HL-60 (cell line): ENCODE results near the gene BACH1.
A peak's percentile ranks its signal among the peaks of the same experiment; 100 is the strongest.

Experiments used
- CTCF ChIP-seq: IDR thresholded peaks from one replicate; pipeline ENCODE4 v1.5.1; 2011; ENCODE audit warnings: low read length, control low read depth, inconsistent platforms; ENCODE audit not compliant: insufficient read depth
- GABPA ChIP-seq: IDR thresholded peaks from 2 replicates; pipeline ENCODE4 v1.6.1; 2012; ENCODE audit warnings: low read depth
- SPI1 ChIP-seq: IDR thresholded peaks from 2 replicates; pipeline ENCODE4 v1.6.1; 2012; ENCODE audit warnings: low read depth, mild to moderate bottlenecking, borderline replicate concordance

DNA sequence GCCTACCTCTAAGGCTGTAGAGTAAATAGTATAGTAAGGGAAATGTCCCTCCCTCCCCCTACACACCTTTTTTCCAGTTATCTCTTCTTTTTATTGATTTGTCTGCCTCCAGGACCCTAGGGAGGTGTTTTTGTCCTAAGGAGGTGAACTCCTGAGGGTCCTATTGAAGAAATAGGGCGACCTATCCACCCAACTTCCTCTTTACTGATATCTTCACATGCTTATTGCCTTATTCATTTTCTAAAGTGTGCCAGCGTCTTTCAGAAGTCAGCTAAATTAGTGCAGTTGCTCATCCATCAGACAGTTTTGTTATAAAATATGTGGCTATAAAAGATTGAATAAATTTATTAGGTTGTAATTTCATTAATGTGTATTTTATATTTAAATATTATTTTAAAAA, 5.9 kb downstream of the BACH1 start:
- TF ChIP-seq CTCF (no peak), GABPA (no peak), SPI1 (peak; percentile 57; the same call in 1 of the 2 replicates)
